ENCODE data around the gene PRPF39. TPM values are rescaled to one million over a fixed set of nuclear protein-coding genes. Genes with fewer than 3 reads are reported as not detected.

PRPF39 gene
- total RNA-seq, 1 experiment from 2014 or later = 59.8 TPM

- no peaks in the 10 kb centered on the region for H3K27me3 Mint-ChIP-seq (ENCODE audit: low read depth)
- DNase-seq = no peak
- no CpG with 5 or more reads among the region's 2 CpGs for WGBS (ENCODE audit: extremely low coverage, insufficient read length, low lambda C conversion rate)
- H3K18ac ChIP-seq (ENCODE audit: insufficient read length, low read depth, low read length) = no peak overlapping the region
- no peak overlapping the region for H2BK5ac ChIP-seq (ENCODE audit: insufficient read length, low read length)
- H3K9ac ChIP-seq (ENCODE audit: extremely low read depth, insufficient read length, low read length) = no peak overlapping the region
- no peak overlapping the region for H4K8ac ChIP-seq (replicated peaks; ENCODE audit: insufficient read length, low read depth, low read length)
- H3K23me2 ChIP-seq (ENCODE audit: insufficient read length, low read depth, low read length, poor library complexity, severe bottlenecking) = no peaks in the 10 kb centered on the region
- no peak overlapping the region for H2AFZ ChIP-seq (ENCODE audit: low read length)
- H3K27me3 ChIP-seq (ENCODE audit: insufficient read depth, low read length) = no peaks in the 10 kb centered on the region
- no peaks in the 10 kb centered on the region for H3K9me3 Mint-ChIP-seq
- no peak overlapping the region for H3K23ac ChIP-seq (ENCODE audit: insufficient read length, low read depth, low read length)
- H2BK20ac ChIP-seq (ENCODE audit: low read depth, low read length, poor library complexity, severe bottlenecking) = no peak overlapping the region
- H3K4ac ChIP-seq (ENCODE audit: low read depth, low read length) = no peak overlapping the region
- no peaks in the 10 kb centered on the region for H3K79me2 ChIP-seq (ENCODE audit: insufficient read depth, low read length)
- no peak overlapping the region for H2BK120ac ChIP-seq (ENCODE audit: low read depth, low read length, poor library complexity, severe bottlenecking)
- no peak overlapping the region for H3K56ac ChIP-seq (ENCODE audit: insufficient read length, low read depth, low read length)
- H3K4me2 ChIP-seq (ENCODE audit: insufficient read depth, insufficient read length, low read length) = no peak overlapping the region
- H3K27ac ChIP-seq (ENCODE audit: insufficient read length, low read depth, low read length) = no peak overlapping the region
- no peaks in the 10 kb centered on the region for H3K9me3 ChIP-seq (ENCODE audit: control insufficient read depth, low read depth, low read length)
- H4K91ac ChIP-seq (ENCODE audit: insufficient read length, low read depth, low read length) = no peak overlapping the region
- H3T11ph ChIP-seq (ENCODE audit: low read length) = no peak overlapping the region
- no peaks in the 10 kb centered on the region for H3K4me1 ChIP-seq (ENCODE audit: insufficient read depth, low read length)
- H4K20me1 ChIP-seq (ENCODE audit: control insufficient read depth, insufficient read depth, insufficient read length) = no peaks in the 10 kb centered on the region
- TF ChIP-seq CTCF (conservative IDR thresholded peaks at IDR 0.05) = no peak
- H4K5ac ChIP-seq (ENCODE audit: insufficient read length, low read depth, low read length) = no peak overlapping the region
- H2BK15ac ChIP-seq (ENCODE audit: low read depth, low read length) = no peak overlapping the region
- no peak overlapping the region for H2BK12ac ChIP-seq (ENCODE audit: insufficient read length, low read depth, low read length)
- peaks cover 21 to 68% (median 66%) of the 10 kb centered on the region in 3 experiments for H3K36me3 Mint-ChIP-seq (ENCODE audit: insufficient read depth in 1 of 3, low read depth in 3 of 3)
- H3K4me1 Mint-ChIP-seq = no peaks in the 10 kb centered on the region
- no peak overlapping the region for H3K27ac Mint-ChIP-seq
- no peak overlapping the region for H2AK5ac ChIP-seq (ENCODE audit: insufficient read length, low read length)
- H3K79me1 ChIP-seq (ENCODE audit: insufficient read depth, low read depth, low read length, poor library complexity, severe bottlenecking) = no peaks in the 10 kb centered on the region
- H3K14ac ChIP-seq (ENCODE audit: insufficient read depth, low read length) = no peak overlapping the region
- no peak overlapping the region; a peak in 1 of 5 replicates for H3K4me3 Mint-ChIP-seq
Observed at GRCh38 chr14:45125754-45126153, 41.8 kb downstream of the PRPF39 start.

Data from H9 (cell line).